DOHH2 (cell line): Measurements from ENCODE around the gene GAS2L2.

ENCODE experiments used
- H3F3A ChIP-seq: fragments of 200-600 bp; sonication (generic), shearing (Covaris generic); 2 replicates; pipeline ENCODE4 v1.6.0; 2016; ENCODE audit warnings: antibody characterized with exemption, mild to moderate bottlenecking; ENCODE audit not compliant: control insufficient read depth, insufficient read depth
- H3K27ac ChIP-seq: fragments of 200-600 bp; sonication (generic); 2 replicates; pipeline ENCODE4 v1.5.1; 2014; ENCODE audit warnings: low read depth, mild to moderate bottlenecking, low read length, moderate library complexity
- H3K27me3 ChIP-seq: fragments of 200-600 bp; sonication (generic); 2 replicates; pipeline ENCODE4 v1.6.1; 2014; ENCODE audit warnings: mild to moderate bottlenecking, low read length, mixed read lengths; ENCODE audit not compliant: control insufficient read depth
- H3K36me3 ChIP-seq: fragments of 200-600 bp; sonication (generic); 2 replicates; pipeline ENCODE4 v1.6.1; 2014; ENCODE audit warnings: mild to moderate bottlenecking, low read length, moderate library complexity, mixed read lengths; ENCODE audit not compliant: control insufficient read depth
- H3K4me1 ChIP-seq: fragments of 200-600 bp; sonication (generic); 2 replicates; pipeline ENCODE4 v1.6.1; 2014; ENCODE audit warnings: mild to moderate bottlenecking, low read length, mixed read lengths; ENCODE audit not compliant: control insufficient read depth
- H3K4me2 ChIP-seq: fragments of 200-600 bp; sonication (generic); 2 replicates; pipeline ENCODE4 v1.6.0; 2014; ENCODE audit warnings: mild to moderate bottlenecking, low read length, moderate library complexity
- H3K4me3 ChIP-seq: fragments of 200-600 bp; sonication (generic); 2 replicates; pipeline ENCODE4 v1.5.1; 2014; ENCODE audit warnings: mild to moderate bottlenecking, low read length, mixed read lengths
- H3K79me2 ChIP-seq: fragments of 200-600 bp; sonication (generic); 2 replicates; pipeline ENCODE4 v1.6.1; 2014; ENCODE audit warnings: mild to moderate bottlenecking, low read length, mixed read lengths; ENCODE audit not compliant: control insufficient read depth
- H3K9me2 ChIP-seq: fragments of 200-600 bp; sonication (generic); replicated peaks from 2 replicates; pipeline ENCODE4 v1.6.1; 2014; ENCODE audit warnings: mild to moderate bottlenecking, low read length, mixed read lengths; ENCODE audit not compliant: control insufficient read depth
- H3K9me3 ChIP-seq: fragments of 200-600 bp; sonication (generic); 2 replicates; pipeline ENCODE4 v1.6.1; 2014; ENCODE audit warnings: antibody characterized with exemption, low read length, mixed read lengths; ENCODE audit not compliant: control insufficient read depth, insufficient read depth
- H4K20me1 ChIP-seq: fragments of 200-600 bp; sonication (generic); 2 replicates; pipeline ENCODE4 v1.6.0; 2014; ENCODE audit warnings: low read depth, mild to moderate bottlenecking, antibody characterized with exemption, low read length, moderate library complexity; ENCODE audit not compliant: control insufficient read depth, insufficient read depth
- EZH2phosphoT487 ChIP-seq: fragments of 200-600 bp; sonication (generic); IDR thresholded peaks from 2 replicates; pipeline ENCODE4 v1.6.1; 2017; ENCODE audit warnings: borderline replicate concordance, mild to moderate bottlenecking, antibody characterized with exemption, low read length, moderate library complexity, mixed read lengths
- TF ChIP-seq, protein P1 (sequence below): fragments of 200-600 bp; sonication (generic); IDR thresholded peaks from one replicate; pipeline ENCODE4 v1.5.1; 2014; ENCODE audit warnings: antibody characterized with exemption, mild to moderate bottlenecking, low read depth, low read length; ENCODE audit not compliant: poor library complexity, severe bottlenecking

The GAS2L2 gene

GRCh38 chr17:35725058-35725457 lies 28.0 kb downstream of the GAS2L2 start:
- H3K4me2 ChIP-seq = no peak overlapping the region
- no peaks in the 10 kb centered on the region for H3K9me2 ChIP-seq
- peaks cover 13% of the 10 kb centered on the region for H3K36me3 ChIP-seq
- no peak for TF ChIP-seq EZH2phosphoT487
- TF ChIP-seq, protein P1, sequence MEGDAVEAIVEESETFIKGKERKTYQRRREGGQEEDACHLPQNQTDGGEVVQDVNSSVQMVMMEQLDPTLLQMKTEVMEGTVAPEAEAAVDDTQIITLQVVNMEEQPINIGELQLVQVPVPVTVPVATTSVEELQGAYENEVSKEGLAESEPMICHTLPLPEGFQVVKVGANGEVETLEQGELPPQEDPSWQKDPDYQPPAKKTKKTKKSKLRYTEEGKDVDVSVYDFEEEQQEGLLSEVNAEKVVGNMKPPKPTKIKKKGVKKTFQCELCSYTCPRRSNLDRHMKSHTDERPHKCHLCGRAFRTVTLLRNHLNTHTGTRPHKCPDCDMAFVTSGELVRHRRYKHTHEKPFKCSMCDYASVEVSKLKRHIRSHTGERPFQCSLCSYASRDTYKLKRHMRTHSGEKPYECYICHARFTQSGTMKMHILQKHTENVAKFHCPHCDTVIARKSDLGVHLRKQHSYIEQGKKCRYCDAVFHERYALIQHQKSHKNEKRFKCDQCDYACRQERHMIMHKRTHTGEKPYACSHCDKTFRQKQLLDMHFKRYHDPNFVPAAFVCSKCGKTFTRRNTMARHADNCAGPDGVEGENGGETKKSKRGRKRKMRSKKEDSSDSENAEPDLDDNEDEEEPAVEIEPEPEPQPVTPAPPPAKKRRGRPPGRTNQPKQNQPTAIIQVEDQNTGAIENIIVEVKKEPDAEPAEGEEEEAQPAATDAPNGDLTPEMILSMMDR = no peak
- peaks cover 12% of the 10 kb centered on the region for H3K4me1 ChIP-seq
- H3K9me3 ChIP-seq = no peaks in the 10 kb centered on the region
- no peak overlapping the region for H3K4me3 ChIP-seq
- no peaks in the 10 kb centered on the region for H3K79me2 ChIP-seq
- no peak overlapping the region for H3K27ac ChIP-seq
- no peaks in the 10 kb centered on the region; the same call in 1 of the 2 replicates for H4K20me1 ChIP-seq
- H3F3A ChIP-seq = no peaks in the 10 kb centered on the region
- H3K27me3 ChIP-seq = no peaks in the 10 kb centered on the region

DNA sequence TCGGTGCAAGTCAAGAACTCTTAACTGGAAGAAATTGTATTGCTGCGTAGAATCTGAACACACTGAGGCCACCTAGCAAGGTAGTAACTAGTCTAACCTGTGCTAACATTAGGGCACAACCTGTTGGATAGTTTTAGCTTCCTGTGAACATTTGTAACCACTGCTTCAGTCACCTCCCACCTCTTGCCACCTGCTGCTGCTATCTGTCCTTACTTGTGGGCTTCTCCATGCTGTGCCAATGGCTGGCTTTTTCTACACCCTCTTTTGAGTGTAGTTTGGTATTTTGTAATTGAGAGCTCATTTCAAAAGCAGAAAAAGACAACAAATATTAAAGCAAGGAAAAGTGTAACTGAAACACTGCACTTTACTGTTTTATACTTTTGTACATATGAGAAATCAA lies 29.3 kb downstream of the GAS2L2 start:
- peaks cover 12% of the 10 kb centered on the region for H3K4me1 ChIP-seq
- H3K9me2 ChIP-seq = no peaks in the 10 kb centered on the region
- TF ChIP-seq, protein P1 = no peak
- no peak for TF ChIP-seq EZH2phosphoT487
- no peak overlapping the region for H3K27ac ChIP-seq
- H3K9me3 ChIP-seq = no peaks in the 10 kb centered on the region
- no peaks in the 10 kb centered on the region; the same call in 1 of the 2 replicates for H4K20me1 ChIP-seq
- H3K4me2 ChIP-seq = no peak overlapping the region
- H3K27me3 ChIP-seq = no peaks in the 10 kb centered on the region
- H3F3A ChIP-seq = no peaks in the 10 kb centered on the region
- H3K79me2 ChIP-seq = no peaks in the 10 kb centered on the region
- peaks cover 13% of the 10 kb centered on the region for H3K36me3 ChIP-seq
- H3K4me3 ChIP-seq = no peak overlapping the region

DNA sequence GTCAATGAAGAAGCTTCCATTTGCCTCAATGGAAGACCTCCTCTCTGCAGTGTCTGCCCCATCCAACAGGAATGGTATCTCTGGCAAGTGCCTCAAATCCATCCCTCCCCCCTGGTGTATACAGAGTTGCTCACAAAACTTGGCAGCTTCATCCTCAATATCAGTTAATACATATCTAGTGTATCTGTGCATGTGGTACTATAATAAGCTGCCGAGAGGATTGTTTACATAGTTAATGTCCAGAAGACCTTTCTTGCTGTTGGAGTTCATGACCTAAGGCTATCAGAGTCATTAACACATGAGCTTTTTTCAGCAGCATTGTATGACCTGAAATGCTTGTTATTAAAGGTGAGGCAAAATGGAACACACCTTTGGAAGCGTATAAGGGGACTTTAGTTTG lies 35.6 kb downstream of the GAS2L2 start:
- Histone ChIP-seq H3K4me3 (no peak overlapping the region), H3K79me2 (no peaks in the 10 kb centered on the region), H3K27me3 (no peaks in the 10 kb centered on the region), H3K4me2 (no peak overlapping the region), H3F3A (no peaks in the 10 kb centered on the region), H3K9me2 (no peaks in the 10 kb centered on the region), H3K9me3 (no peaks in the 10 kb centered on the region), H3K36me3 (peaks cover 28% of the 10 kb centered on the region), H3K4me1 (peaks cover 4% of the 10 kb centered on the region; the same call in 1 of the 2 replicates), H3K27ac (no peak overlapping the region), H4K20me1 (no peaks in the 10 kb centered on the region; the same call in 1 of the 2 replicates)
- TF ChIP-seq, protein P1 = no peak
- TF ChIP-seq EZH2phosphoT487 = no peak
